ENCODE measurements around the gene TMC3. TPM values are rescaled to one million over a fixed set of nuclear protein-coding genes. Genes with fewer than 3 reads are reported as not detected.
A peak's percentile ranks its signal among the peaks of the same experiment; 100 is the strongest.

TMC3 gene
- total RNA-seq, 4 donors from 2014 or later = 0.16 to 0.81 (median 0.36) TPM

DNA sequence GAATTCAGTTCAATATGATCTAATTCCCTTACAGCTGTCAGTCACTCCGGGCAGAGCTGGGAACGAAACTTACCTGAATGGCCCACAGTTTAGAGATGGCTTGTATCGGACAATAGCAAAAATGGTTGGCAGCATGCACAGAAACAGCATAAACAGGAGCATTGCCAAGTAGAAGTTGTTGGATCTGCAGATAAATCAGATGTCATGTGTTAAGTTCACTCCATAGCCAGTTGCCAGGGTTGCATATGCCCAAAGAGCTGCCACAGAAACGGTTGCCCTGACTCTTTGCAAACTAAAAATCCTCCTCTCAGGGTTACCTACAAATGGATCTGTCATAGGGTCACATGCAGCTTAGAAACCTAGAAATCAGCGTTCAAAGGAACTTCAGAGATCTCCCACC is 34.7 kb downstream of the TMC3 start:
- Histone ChIP-seq H3K27ac (no peak overlapping the region), H3K9me3 (no peaks in the 10 kb centered on the region), H3K36me3 (no peaks in the 10 kb centered on the region), H3K4me3 (no peak overlapping the region), H3K4me1 (peaks cover 0 to 23% (median 11%) of the 10 kb centered on the region in 3 donors), H3K27me3 (no peaks in the 10 kb centered on the region)
- TF ChIP-seq POLR2A (IDR thresholded peaks at IDR 0.05) (no peak), POLR2AphosphoS5 (IDR thresholded peaks at IDR 0.05) (no peak), EP300 (IDR thresholded peaks at IDR 0.05) (no peak)
- TF ChIP-seq, protein P1, sequence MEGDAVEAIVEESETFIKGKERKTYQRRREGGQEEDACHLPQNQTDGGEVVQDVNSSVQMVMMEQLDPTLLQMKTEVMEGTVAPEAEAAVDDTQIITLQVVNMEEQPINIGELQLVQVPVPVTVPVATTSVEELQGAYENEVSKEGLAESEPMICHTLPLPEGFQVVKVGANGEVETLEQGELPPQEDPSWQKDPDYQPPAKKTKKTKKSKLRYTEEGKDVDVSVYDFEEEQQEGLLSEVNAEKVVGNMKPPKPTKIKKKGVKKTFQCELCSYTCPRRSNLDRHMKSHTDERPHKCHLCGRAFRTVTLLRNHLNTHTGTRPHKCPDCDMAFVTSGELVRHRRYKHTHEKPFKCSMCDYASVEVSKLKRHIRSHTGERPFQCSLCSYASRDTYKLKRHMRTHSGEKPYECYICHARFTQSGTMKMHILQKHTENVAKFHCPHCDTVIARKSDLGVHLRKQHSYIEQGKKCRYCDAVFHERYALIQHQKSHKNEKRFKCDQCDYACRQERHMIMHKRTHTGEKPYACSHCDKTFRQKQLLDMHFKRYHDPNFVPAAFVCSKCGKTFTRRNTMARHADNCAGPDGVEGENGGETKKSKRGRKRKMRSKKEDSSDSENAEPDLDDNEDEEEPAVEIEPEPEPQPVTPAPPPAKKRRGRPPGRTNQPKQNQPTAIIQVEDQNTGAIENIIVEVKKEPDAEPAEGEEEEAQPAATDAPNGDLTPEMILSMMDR (IDR thresholded peaks at IDR 0.05) = no peak
- ATAC-seq = no peak
- WGBS, 2 donors (ENCODE audit: low coverage in 1 of 2) = 55 to 64% methylated on average over 3 of the region's 5 CpGs

DNA sequence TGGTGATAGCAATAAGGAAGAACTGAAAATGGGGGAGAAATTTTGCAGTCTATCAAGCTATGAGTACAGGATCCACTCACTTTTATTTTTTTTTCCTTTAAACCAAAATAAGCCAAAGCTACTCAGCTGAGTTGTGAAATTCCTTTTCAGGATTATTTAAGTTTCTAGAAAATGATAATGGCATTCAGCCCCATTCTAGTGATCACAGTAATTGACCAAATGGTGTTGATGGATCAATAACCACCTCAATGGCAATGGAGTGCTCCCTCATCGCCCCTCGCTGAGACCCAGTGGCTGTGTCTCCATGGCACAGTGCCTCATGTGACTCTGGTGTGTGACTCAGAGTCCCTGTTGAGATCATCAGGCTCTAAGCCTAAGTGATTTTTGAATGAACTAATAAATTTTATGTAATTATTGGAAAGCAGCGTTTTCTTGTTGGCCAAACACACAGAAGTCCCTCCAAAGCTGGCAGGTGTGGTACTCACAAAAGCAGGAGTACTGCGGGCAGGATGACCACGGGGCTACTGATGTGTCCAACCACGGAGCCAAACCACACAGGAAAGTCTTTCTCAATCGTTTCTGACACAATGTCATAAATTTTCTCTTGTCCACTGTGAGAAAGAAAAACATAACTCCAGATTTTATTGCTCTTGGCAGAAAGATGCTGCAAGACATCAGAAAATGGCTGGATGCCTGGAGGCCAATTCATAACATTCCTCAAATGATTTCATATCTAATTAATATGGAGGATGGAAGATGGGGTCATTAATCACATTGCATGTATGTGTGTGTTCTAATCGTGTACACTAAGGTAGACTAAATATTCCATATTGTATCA is 35.6 kb downstream of the TMC3 start:
- peak; percentile 85 for ATAC-seq
- TF ChIP-seq POLR2A (IDR thresholded peaks at IDR 0.05) = no peak
- peak; percentile 37 for TF ChIP-seq POLR2AphosphoS5 (IDR thresholded peaks at IDR 0.05)
- no peaks in the 10 kb centered on the region for H3K9me3 ChIP-seq
- H3K36me3 ChIP-seq = no peaks in the 10 kb centered on the region
- H3K4me1 ChIP-seq = peaks cover 0 to 23% (median 11%) of the 10 kb centered on the region in 3 donors
- no peaks in the 10 kb centered on the region for H3K27me3 ChIP-seq
- no peak overlapping the region for H3K4me3 ChIP-seq
- WGBS, 2 donors (ENCODE audit: low coverage in 1 of 2) = 5 to 29% methylated on average over 3 to 8 of the region's 8 CpGs
- peak overlapping the region in 3 of 4 donors; percentile 28 to 62 (median 60) for H3K27ac ChIP-seq

DNA sequence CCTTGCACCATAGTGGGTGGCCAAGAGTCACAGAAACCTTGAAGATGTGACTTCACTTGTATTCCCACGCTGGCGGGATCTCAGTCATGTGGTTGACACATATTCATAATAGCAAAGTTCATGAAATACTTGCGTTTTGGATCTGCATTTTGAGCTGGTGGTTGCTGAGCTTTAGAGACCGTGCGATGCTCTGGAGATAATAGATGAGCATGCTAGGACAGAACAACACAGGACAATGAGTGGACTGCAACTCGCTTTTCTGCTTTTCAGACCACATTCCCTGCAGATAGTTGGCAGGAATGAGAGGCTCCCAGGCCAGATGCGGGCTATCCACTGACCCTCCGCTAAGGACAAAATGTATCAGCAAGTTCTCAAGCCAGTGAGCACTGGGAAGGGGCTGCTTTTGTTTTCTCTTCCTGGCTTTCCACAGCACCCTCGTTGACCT is 36.3 kb downstream of the TMC3 start:
- 68 to 70% methylated on average over 3 to 8 of the region's 9 CpGs for WGBS, 2 donors (ENCODE audit: low coverage in 1 of 2)
- TF ChIP-seq POLR2A (IDR thresholded peaks at IDR 0.05) = no peak
- TF ChIP-seq, protein P1 (IDR thresholded peaks at IDR 0.05) = no peak
- TF ChIP-seq POLR2AphosphoS5 (IDR thresholded peaks at IDR 0.05) = no peak
- TF ChIP-seq EP300 (IDR thresholded peaks at IDR 0.05) = no peak
- no peak overlapping the region for H3K4me3 ChIP-seq
- peak; percentile 26 for ATAC-seq
- H3K36me3 ChIP-seq = no peaks in the 10 kb centered on the region
- no peaks in the 10 kb centered on the region for H3K9me3 ChIP-seq
- peak overlapping the region in 3 of 4 donors; percentile 28 to 62 (median 60) for H3K27ac ChIP-seq
- no peaks in the 10 kb centered on the region for H3K27me3 ChIP-seq
- peaks cover 0 to 23% (median 11%) of the 10 kb centered on the region in 3 donors for H3K4me1 ChIP-seq

DNA sequence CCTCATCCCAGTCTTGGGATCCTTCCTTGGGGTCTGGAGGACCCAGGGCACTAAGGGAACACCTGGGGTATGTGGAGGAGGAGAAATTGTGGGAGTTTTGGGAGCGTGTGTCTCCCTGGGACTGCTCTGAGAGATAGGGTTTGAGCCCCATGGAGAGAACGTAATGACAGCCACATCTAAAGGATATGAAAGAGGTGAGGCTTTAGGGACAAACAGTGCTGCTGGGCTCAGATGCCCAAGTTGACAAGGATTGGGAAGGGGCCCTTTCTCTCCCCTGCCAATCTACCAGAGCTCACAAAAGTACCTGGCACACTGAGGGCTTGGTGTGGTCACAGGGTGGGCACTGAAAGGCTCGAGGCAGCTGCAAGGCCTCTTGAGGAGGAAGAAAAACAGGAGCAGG is 36.8 kb downstream of the TMC3 start:
- no peaks in the 10 kb centered on the region for H3K36me3 ChIP-seq
- no peaks in the 10 kb centered on the region for H3K9me3 ChIP-seq
- ATAC-seq = no peak
- H3K4me3 ChIP-seq = no peak overlapping the region
- no peaks in the 10 kb centered on the region for H3K27me3 ChIP-seq
- peak overlapping the region in 2 of 4 donors; percentile 28 to 62 for H3K27ac ChIP-seq
- TF ChIP-seq POLR2AphosphoS5 (IDR thresholded peaks at IDR 0.05) (no peak), POLR2A (IDR thresholded peaks at IDR 0.05) (no peak), EP300 (IDR thresholded peaks at IDR 0.05) (no peak)
- TF ChIP-seq, protein P1 (IDR thresholded peaks at IDR 0.05) = no peak
- 33% methylated on average over 1 of the region's 3 CpGs; no CpG with 5 or more reads in 1 of the 2 donors for WGBS, 2 donors (ENCODE audit: low coverage in 1 of 2)
- H3K4me1 ChIP-seq = peaks cover 0 to 23% (median 11%) of the 10 kb centered on the region in 3 donors

DNA sequence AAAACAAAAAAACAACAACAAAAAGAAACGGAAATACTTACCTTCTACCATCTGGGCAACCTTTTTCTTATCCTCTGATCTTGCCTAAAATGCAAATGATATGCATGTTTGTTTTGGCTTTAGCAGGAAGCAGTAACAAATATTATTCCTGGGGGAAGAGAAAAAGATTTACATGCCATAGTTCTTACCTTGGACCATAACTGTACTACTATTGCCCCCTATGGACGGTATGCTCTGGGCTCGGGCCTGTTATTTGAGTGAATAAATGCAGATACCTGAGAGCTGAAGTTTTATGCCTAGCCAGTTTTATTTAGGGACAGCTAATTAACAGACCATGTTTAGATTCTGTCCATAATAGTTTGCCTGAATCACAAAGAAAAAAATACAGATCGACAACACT is 37.4 kb downstream of the TMC3 start:
- no peak for ATAC-seq
- H3K4me3 ChIP-seq = no peak overlapping the region

More for the DNA sequence above, 37.4 kb downstream of the TMC3 start:
- peaks cover 0 to 23% (median 11%) of the 10 kb centered on the region in 3 donors for H3K4me1 ChIP-seq
- no peaks in the 10 kb centered on the region for H3K27me3 ChIP-seq
- WGBS, 2 donors (ENCODE audit: low coverage in 1 of 2) = 91 to 100% methylated on average over 4 of the region's 4 CpGs
- no peak for TF ChIP-seq POLR2AphosphoS5 (IDR thresholded peaks at IDR 0.05)
- TF ChIP-seq, protein P1 (IDR thresholded peaks at IDR 0.05) = peak in 1 of 4 experiments; percentile 20
- no peak for TF ChIP-seq POLR2A (IDR thresholded peaks at IDR 0.05)
- TF ChIP-seq EP300 (IDR thresholded peaks at IDR 0.05) = no peak
- no peaks in the 10 kb centered on the region for H3K36me3 ChIP-seq
- no peak overlapping the region for H3K27ac ChIP-seq
- no peaks in the 10 kb centered on the region for H3K9me3 ChIP-seq
